Fibroblast of lung (primary cell): Measurements from ENCODE around the gene ALDH8A1. TPM values are rescaled to one million over a fixed set of nuclear protein-coding genes. Genes with fewer than 3 reads are reported as not detected.

Experiments used
- DNase-seq, 2 donors: peaks; one replicate each; pipeline versions ENCODE4 v3.0.0 to v3.0.0-alpha.2; 2010; ENCODE audit warnings: low read depth in 2 of 2
- H2AFZ ChIP-seq: 2 replicates; pipeline ENCODE4 v1.5.1; 2012; ENCODE audit warnings: low read length, control low read depth, inconsistent platforms
- H3K27ac ChIP-seq: 2 replicates; pipeline ENCODE4 v1.5.1; 2011; ENCODE audit warnings: low read length, control low read depth; ENCODE audit not compliant: insufficient read depth
- H3K27me3 ChIP-seq: 2 replicates; pipeline ENCODE4 v1.5.1; 2011; ENCODE audit warnings: mild to moderate bottlenecking, low read length; ENCODE audit not compliant: control insufficient read depth, insufficient read depth
- H3K36me3 ChIP-seq: 2 replicates; pipeline ENCODE4 v1.5.1; 2011; ENCODE audit warnings: low read length; ENCODE audit not compliant: control insufficient read depth, insufficient read depth
- H3K4me1 ChIP-seq: 2 replicates; pipeline ENCODE4 v1.5.1; 2011; ENCODE audit warnings: low read length; ENCODE audit not compliant: control insufficient read depth, insufficient read depth; ENCODE audit errors: extremely low read depth
- H3K4me2 ChIP-seq: 2 replicates; pipeline ENCODE4 v1.5.1; 2011; ENCODE audit warnings: low read length, control low read depth; ENCODE audit not compliant: insufficient read depth; ENCODE audit errors: extremely low read depth
- H3K4me3 ChIP-seq, 4 experiments: fragments of 200-600 bp in 1 of 4; sonication (generic) in 1 of 4; replicated peaks in 1 of 4; 2 replicates each; pipeline ENCODE4 v1.5.1; 2011 to 2016; ENCODE audit warnings: low read length in 4 of 4, low read depth in 3 of 4, mild to moderate bottlenecking in 3 of 4, control low read depth in 2 of 4, inconsistent platforms in 1 of 4, mixed read lengths in 1 of 4; ENCODE audit not compliant: insufficient read depth in 1 of 4; ENCODE audit errors: control extremely low read depth in 1 of 4
- H3K79me2 ChIP-seq: 2 replicates; pipeline ENCODE4 v1.5.1; 2012; ENCODE audit warnings: mild to moderate bottlenecking, low read length, inconsistent platforms; ENCODE audit not compliant: control insufficient read depth, insufficient read depth
- H3K9ac ChIP-seq: 2 replicates; pipeline ENCODE4 v1.5.1; 2011; ENCODE audit warnings: mild to moderate bottlenecking, low read length, control low read depth; ENCODE audit not compliant: insufficient read depth
- H3K9me3 ChIP-seq: 2 replicates; pipeline ENCODE4 v1.5.1; 2012; ENCODE audit warnings: low read depth, low read length; ENCODE audit not compliant: control insufficient read depth, insufficient read depth
- H4K20me1 ChIP-seq: 2 replicates; pipeline ENCODE4 v1.5.1; 2011; ENCODE audit warnings: low read length; ENCODE audit not compliant: control insufficient read depth, insufficient read depth; ENCODE audit errors: extremely low read depth
- CTCF ChIP-seq, 2 donors: IDR thresholded peaks in 1 of 2; conservative IDR thresholded peaks in 1 of 2; 1 replicate in 1 of 2; 2 replicates in 1 of 2; pipeline ENCODE4 v1.5.1; 2011 to 2012; ENCODE audit warnings: low read length in 2 of 2, control low read depth in 1 of 2, inconsistent platforms in 1 of 2, low read depth in 1 of 2, mild to moderate bottlenecking in 1 of 2
- EZH2 ChIP-seq: IDR thresholded peaks from 2 replicates; pipeline ENCODE4 v1.5.1; 2012; ENCODE audit warnings: low read length, control low read depth, mild to moderate bottlenecking; ENCODE audit errors: missing control alignments
- polyA plus RNA-seq, 2 donors: library from polyadenylated mRNA; depleted of rRNA in 1 of 2; stranded (reverse) in 1 of 2; unstranded in 1 of 2; fragments of >200 nt; gene quantifications; 2 replicates each; pipeline ENCODE4 v1.2.1, GENCODE V29; 2011 to 2012; ENCODE audit warnings: missing spikeins in 1 of 2
- total RNA-seq: library from RNA; depleted of rRNA; stranded (reverse); fragments of >200 nt; gene quantifications from 2 replicates; pipeline ENCODE4 v1.2.1, GENCODE V29; 2014

Gene ALDH8A1
- total and polyA plus RNA-seq, 2 donors (not counting 1 experiment from before 2014, with no cell fraction given): 0.11 to 0.50 TPM

- no peaks in the 10 kb centered on the region for H4K20me1 ChIP-seq
- H3K9ac ChIP-seq: no peak overlapping the region
- H3K4me2 ChIP-seq: no peak overlapping the region
- no peak overlapping the region for H3K4me3 ChIP-seq
- H3K79me2 ChIP-seq: no peaks in the 10 kb centered on the region
- peaks cover 9% of the 10 kb centered on the region for H3K4me1 ChIP-seq
- DNase-seq: peak in 1 of 2 donors; percentile 11
- H3K27me3 ChIP-seq: no peaks in the 10 kb centered on the region
- no peaks in the 10 kb centered on the region for H3K9me3 ChIP-seq
- H3K27ac ChIP-seq: no peak overlapping the region
- no peak for TF ChIP-seq CTCF (conservative IDR thresholded peaks at IDR 0.05 in 1 of 2, IDR thresholded peaks at IDR 0.05 in 1 of 2; ENCODE audit: low read depth in 1 of 2, low read length in 2 of 2)
- TF ChIP-seq EZH2: no peak
- no peak overlapping the region for H2AFZ ChIP-seq
- no peaks in the 10 kb centered on the region for H3K36me3 ChIP-seq
Observed at GRCh38 chr6:134938896-134939295, 11.0 kb downstream of the ALDH8A1 start.

GRCh38 chr6:134937426-134937825 lies 12.5 kb downstream of the ALDH8A1 start:
- Histone ChIP-seq H3K27me3 (no peaks in the 10 kb centered on the region), H3K4me2 (peak overlapping the region; percentile 48), H4K20me1 (no peaks in the 10 kb centered on the region), H3K79me2 (no peaks in the 10 kb centered on the region), H3K9ac (no peak overlapping the region), H2AFZ (no peak overlapping the region), H3K9me3 (no peaks in the 10 kb centered on the region), H3K4me3 (no peak overlapping the region), H3K27ac (peak overlapping the region; percentile 26), H3K36me3 (no peaks in the 10 kb centered on the region), H3K4me1 (peaks cover 9% of the 10 kb centered on the region)
- TF ChIP-seq CTCF (conservative IDR thresholded peaks at IDR 0.05 in 1 of 2, IDR thresholded peaks at IDR 0.05 in 1 of 2; ENCODE audit: low read depth in 1 of 2, low read length in 2 of 2) (no peak), EZH2 (no peak)
- peak in 1 of 2 donors; percentile 53 for DNase-seq

GRCh38 chr6:134936931-134937330 lies 13.0 kb downstream of the ALDH8A1 start:
- no peak overlapping the region for H2AFZ ChIP-seq
- peak overlapping the region; percentile 48 for H3K4me2 ChIP-seq
- H3K27ac ChIP-seq: peak overlapping the region; percentile 29
- no peaks in the 10 kb centered on the region for H3K27me3 ChIP-seq
- no peak for TF ChIP-seq CTCF (conservative IDR thresholded peaks at IDR 0.05 in 1 of 2, IDR thresholded peaks at IDR 0.05 in 1 of 2; ENCODE audit: low read depth in 1 of 2, low read length in 2 of 2)
- H4K20me1 ChIP-seq: no peaks in the 10 kb centered on the region
- DNase-seq: peak; percentile 22 to 94
- no peak overlapping the region for H3K4me3 ChIP-seq
- H3K9ac ChIP-seq: no peak overlapping the region
- no peaks in the 10 kb centered on the region for H3K9me3 ChIP-seq
- no peaks in the 10 kb centered on the region for H3K79me2 ChIP-seq
- H3K4me1 ChIP-seq: peaks cover 9% of the 10 kb centered on the region
- no peaks in the 10 kb centered on the region for H3K36me3 ChIP-seq
